CD14-positive monocyte (primary cell): ENCODE data around the gene PRAMEF20. TPM values are rescaled to one million over a fixed set of nuclear protein-coding genes. Genes with fewer than 3 reads are reported as not detected.

Experiments
- DNase-seq, 3 donors: peaks; one replicate each; pipeline ENCODE4 v3.0.0-alpha.2; 2011 to 2022
- H2AFZ ChIP-seq: 2 replicates; pipeline ENCODE4 v1.6.0; 2012; ENCODE audit warnings: mild to moderate bottlenecking, low read depth, low read length, inconsistent platforms; ENCODE audit not compliant: insufficient read depth, poor library complexity, severe bottlenecking
- H3K27ac ChIP-seq, 2 donors: 1 replicate in 1 of 2; 2 replicates in 1 of 2; pipeline ENCODE4 v1.5.1; 2012 to 2013; ENCODE audit warnings: low read length in 2 of 2, control low read depth in 1 of 2, inconsistent platforms in 1 of 2, low read depth in 1 of 2, mild to moderate bottlenecking in 1 of 2
- H3K27me3 ChIP-seq, 2 donors: one replicate each; pipeline versions ENCODE4 v1.6.0 to v1.6.1; 2011 to 2013; ENCODE audit warnings: low read length in 2 of 2; ENCODE audit not compliant: control insufficient read depth in 2 of 2, insufficient read depth in 2 of 2
- H3K36me3 ChIP-seq, 2 donors: replicated peaks in 1 of 2; 1 replicate in 1 of 2; 2 replicates in 1 of 2; pipeline versions ENCODE4 v1.5.1 to v1.6.1; 2012 to 2013; ENCODE audit warnings: low read length in 2 of 2, control low read depth in 1 of 2, inconsistent platforms in 1 of 2, mild to moderate bottlenecking in 1 of 2; ENCODE audit not compliant: insufficient read depth in 2 of 2, control insufficient read depth in 1 of 2
- H3K4me1 ChIP-seq, 2 donors: 1 replicate in 1 of 2; 2 replicates in 1 of 2; pipeline versions ENCODE4 v1.5.1 to v1.6.1; 2012 to 2013; ENCODE audit warnings: low read length in 2 of 2, control low read depth in 1 of 2, inconsistent platforms in 1 of 2, mild to moderate bottlenecking in 1 of 2, moderate library complexity in 1 of 2; ENCODE audit not compliant: insufficient read depth in 2 of 2, control insufficient read depth in 1 of 2
- H3K4me2 ChIP-seq: replicated peaks from 2 replicates; pipeline ENCODE3; 2012; ENCODE audit warnings: low read length, moderate library complexity, mild to moderate bottlenecking; ENCODE audit not compliant: poor library complexity, severe bottlenecking; ENCODE audit errors: extremely low read depth
- H3K4me3 ChIP-seq, 3 experiments: fragments of 200-600 bp in 1 of 3; sonication (generic) in 1 of 3; replicated peaks in 1 of 3; 1 replicate in 2 of 3; 2 replicates in 1 of 3; pipeline ENCODE4 v1.5.1; 2011 to 2013; ENCODE audit warnings: low read length in 3 of 3, mild to moderate bottlenecking in 3 of 3, control low read depth in 2 of 3, low read depth in 2 of 3, inconsistent platforms in 1 of 3, moderate library complexity in 1 of 3
- H3K79me2 ChIP-seq: 2 replicates; pipeline ENCODE4 v1.6.0; 2012; ENCODE audit warnings: mild to moderate bottlenecking, control low read depth, inconsistent platforms, low read length, moderate library complexity; ENCODE audit not compliant: insufficient read depth
- H3K9ac ChIP-seq: 2 replicates; pipeline ENCODE4 v1.6.0; 2017; ENCODE audit warnings: low read length, mild to moderate bottlenecking; ENCODE audit not compliant: insufficient read depth, poor library complexity, severe bottlenecking
- H3K9me3 ChIP-seq, 2 donors: replicated peaks in 1 of 2; 1 replicate in 1 of 2; 2 replicates in 1 of 2; pipeline versions ENCODE4 v1.5.1 to v1.6.1; 2012 to 2013; ENCODE audit warnings: low read length in 2 of 2, control low read depth in 1 of 2; ENCODE audit not compliant: control insufficient read depth in 1 of 2, insufficient read depth in 1 of 2
- H4K20me1 ChIP-seq: 2 replicates; pipeline ENCODE4 v1.6.0; 2012; ENCODE audit warnings: mild to moderate bottlenecking, low read length, control low read depth, moderate library complexity; ENCODE audit not compliant: insufficient read depth
- H3K27ac Mint-ChIP-seq, 7 donors: one replicate each; pipeline ENCODE4 v1.8.0; 2020; ENCODE audit warnings: mild to moderate bottlenecking in 7 of 7, mixed read lengths in 7 of 7, moderate library complexity in 6 of 7, inconsistent platforms in 2 of 7
- H3K27me3 Mint-ChIP-seq, 3 donors: one replicate each; pipeline ENCODE4 v1.8.0; 2021 to 2022; ENCODE audit warnings: low read depth in 3 of 3, mild to moderate bottlenecking in 3 of 3, mixed read lengths in 3 of 3, moderate library complexity in 3 of 3, inconsistent platforms in 1 of 3
- H3K36me3 Mint-ChIP-seq, 2 donors: one replicate each; pipeline ENCODE4 v1.8.0; 2020; ENCODE audit warnings: mixed read lengths in 2 of 2, inconsistent platforms in 1 of 2, mild to moderate bottlenecking in 1 of 2
- H3K4me1 Mint-ChIP-seq: one replicate; pipeline ENCODE4 v1.8.0; 2020; ENCODE audit warnings: mild to moderate bottlenecking, mixed read lengths
- H3K4me3 Mint-ChIP-seq, 2 donors: one replicate each; pipeline ENCODE4 v1.8.0; 2020; ENCODE audit warnings: mild to moderate bottlenecking in 2 of 2, mixed read lengths in 2 of 2, moderate library complexity in 1 of 2
- H3K9me3 Mint-ChIP-seq, 7 donors: one replicate each; pipeline ENCODE4 v1.8.0; 2020 to 2022; ENCODE audit warnings: mixed read lengths in 7 of 7, mild to moderate bottlenecking in 6 of 7, moderate library complexity in 6 of 7, inconsistent platforms in 2 of 7
- WGBS: methylation state at CpG from one replicate; pipeline ENCODE4 v1.1.5; 2013; ENCODE audit warnings: missing lambda C conversion rate; ENCODE audit not compliant: insufficient coverage; 5-methylcytosine and 5-hydroxymethylcytosine counted together
- intact Hi-C, 2 donors: fragments of 100-400 bp; cut with micrococcal nuclease; formaldehyde crosslinking; loops; one replicate each; pipeline versions ENCODE4 v1.15.0 to v1.15.1; 2023
- polyA plus RNA-seq, 3 donors: library from polyadenylated mRNA; depleted of rRNA in 1 of 3; unstranded in 2 of 3; stranded (reverse) in 1 of 3; fragments of 300-500 nt in 2 of 3; fragments of >200 nt in 1 of 3; fragmentation: Illumina TruSeq in 2 of 3; gene quantifications; 1 replicate in 2 of 3; 2 replicates in 1 of 3; pipeline ENCODE4 v1.2.3, GENCODE V29; 2012 to 2021
- TF ChIP-seq, protein P1 (sequence below): fragments of 200-600 bp; IDR thresholded peaks from one replicate; pipeline ENCODE4 v1.8.0; 2022; ENCODE audit warnings: antibody characterized with exemption, mild to moderate bottlenecking

Gene PRAMEF20
- polyA plus RNA-seq, 3 donors, result not detected

DNA sequence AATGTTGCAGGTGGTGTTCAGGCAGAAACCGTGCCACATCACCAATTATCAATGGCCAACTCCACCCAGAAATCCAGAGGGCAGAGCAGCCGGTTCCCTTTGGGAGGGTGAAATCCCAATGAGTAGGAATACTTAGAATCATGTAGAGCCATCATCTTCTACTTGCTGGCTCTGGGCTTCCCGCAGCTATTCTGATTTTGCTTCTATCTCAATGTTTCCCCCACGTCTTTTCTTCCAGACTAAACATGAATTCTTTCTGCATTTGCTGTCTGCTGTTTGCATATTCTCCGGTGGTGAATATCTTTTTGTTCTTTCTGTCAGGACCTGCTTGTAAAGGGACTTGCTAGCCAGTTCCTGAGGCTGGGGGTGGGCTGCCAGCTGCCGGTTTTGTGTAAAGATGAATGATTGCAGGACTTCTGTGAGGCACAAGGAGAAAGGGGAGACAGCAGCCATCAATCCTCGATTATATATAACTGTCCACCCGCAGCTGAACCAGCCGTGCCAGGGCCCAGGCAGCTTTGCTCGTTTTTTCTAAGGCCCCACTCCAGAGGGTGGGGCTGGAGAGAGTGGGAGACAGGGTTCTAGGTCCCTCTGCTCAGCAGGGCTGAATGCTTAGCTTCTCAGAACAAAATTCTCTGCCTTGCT lies 33.2 kb downstream of the PRAMEF20 start:
- H3K4me3 ChIP-seq, result no peak overlapping the region
- TF ChIP-seq, protein P1, sequence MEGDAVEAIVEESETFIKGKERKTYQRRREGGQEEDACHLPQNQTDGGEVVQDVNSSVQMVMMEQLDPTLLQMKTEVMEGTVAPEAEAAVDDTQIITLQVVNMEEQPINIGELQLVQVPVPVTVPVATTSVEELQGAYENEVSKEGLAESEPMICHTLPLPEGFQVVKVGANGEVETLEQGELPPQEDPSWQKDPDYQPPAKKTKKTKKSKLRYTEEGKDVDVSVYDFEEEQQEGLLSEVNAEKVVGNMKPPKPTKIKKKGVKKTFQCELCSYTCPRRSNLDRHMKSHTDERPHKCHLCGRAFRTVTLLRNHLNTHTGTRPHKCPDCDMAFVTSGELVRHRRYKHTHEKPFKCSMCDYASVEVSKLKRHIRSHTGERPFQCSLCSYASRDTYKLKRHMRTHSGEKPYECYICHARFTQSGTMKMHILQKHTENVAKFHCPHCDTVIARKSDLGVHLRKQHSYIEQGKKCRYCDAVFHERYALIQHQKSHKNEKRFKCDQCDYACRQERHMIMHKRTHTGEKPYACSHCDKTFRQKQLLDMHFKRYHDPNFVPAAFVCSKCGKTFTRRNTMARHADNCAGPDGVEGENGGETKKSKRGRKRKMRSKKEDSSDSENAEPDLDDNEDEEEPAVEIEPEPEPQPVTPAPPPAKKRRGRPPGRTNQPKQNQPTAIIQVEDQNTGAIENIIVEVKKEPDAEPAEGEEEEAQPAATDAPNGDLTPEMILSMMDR, result no peak
- H3K27ac Mint-ChIP-seq, result no peak overlapping the region
- H3K36me3 ChIP-seq, result no peaks in the 10 kb centered on the region
- no peaks in the 10 kb centered on the region for H3K36me3 Mint-ChIP-seq
- no peak overlapping the region for H3K27ac ChIP-seq
- 83% methylated on average over 3 of the region's 10 CpGs for WGBS
- DNase-seq, result no peak
- H4K20me1 ChIP-seq, result no peaks in the 10 kb centered on the region
- no peaks in the 10 kb centered on the region for H3K4me1 Mint-ChIP-seq
- H3K4me2 ChIP-seq, result no peak overlapping the region
- H2AFZ ChIP-seq, result no peak overlapping the region
- peaks cover 0 to 2% (median 2%) of the 10 kb centered on the region in 3 donors for H3K27me3 Mint-ChIP-seq
- H3K9ac ChIP-seq, result no peak overlapping the region
- no peaks in the 10 kb centered on the region for H3K9me3 ChIP-seq
- H3K79me2 ChIP-seq, result no peaks in the 10 kb centered on the region
- intact Hi-C loops, result no loop called here
- no peak overlapping the region for H3K4me3 Mint-ChIP-seq
- H3K27me3 ChIP-seq, result no peaks in the 10 kb centered on the region
- no peaks in the 10 kb centered on the region for H3K4me1 ChIP-seq
- peaks cover 0 to 3% (median 1%) of the 10 kb centered on the region in 7 donors for H3K9me3 Mint-ChIP-seq

DNA sequence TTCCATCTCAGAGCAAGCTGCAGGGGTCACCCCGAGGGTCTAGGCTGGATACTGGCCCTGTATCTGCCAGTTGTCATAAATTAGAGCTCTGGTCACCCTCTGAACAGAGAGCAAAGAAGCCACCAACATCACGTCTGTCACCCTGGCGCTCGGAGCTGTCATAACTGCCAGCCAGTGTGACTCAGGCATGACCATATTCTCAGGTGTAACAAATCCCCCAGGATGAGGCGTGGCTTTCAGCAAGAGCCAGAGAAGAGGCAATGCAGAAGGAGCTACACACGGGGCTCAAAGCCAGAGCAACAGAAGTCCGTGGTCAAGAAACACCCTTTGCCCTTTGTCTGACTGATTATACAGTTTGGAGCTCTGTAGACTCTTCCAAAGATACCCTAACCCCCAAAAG lies 40.0 kb downstream of the PRAMEF20 start:
- intact Hi-C loops, result no loop called here
- no peaks in the 10 kb centered on the region for H3K36me3 Mint-ChIP-seq
- H3K9me3 Mint-ChIP-seq, result no peaks in the 10 kb centered on the region
- no peak for DNase-seq
- H3K4me1 Mint-ChIP-seq, result no peaks in the 10 kb centered on the region
- H3K4me1 ChIP-seq, result no peaks in the 10 kb centered on the region
- peaks cover 5 to 6% (median 5%) of the 10 kb centered on the region in 3 donors for H3K27me3 Mint-ChIP-seq
- H4K20me1 ChIP-seq, result no peaks in the 10 kb centered on the region
- H3K27ac Mint-ChIP-seq, result peak overlapping the region in 1 of 7 donors; percentile 30
- TF ChIP-seq, protein P1, result no peak
- H3K4me2 ChIP-seq, result no peak overlapping the region
- no peak overlapping the region for H3K4me3 Mint-ChIP-seq
- H3K9ac ChIP-seq, result no peak overlapping the region
- H3K79me2 ChIP-seq, result no peaks in the 10 kb centered on the region
- no peak overlapping the region for H3K27ac ChIP-seq
- no peaks in the 10 kb centered on the region for H3K36me3 ChIP-seq
- no peaks in the 10 kb centered on the region for H3K9me3 ChIP-seq
- 75% methylated on average over 7 of the region's 7 CpGs for WGBS
- H2AFZ ChIP-seq, result no peak overlapping the region
- H3K27me3 ChIP-seq, result no peaks in the 10 kb centered on the region
- no peak overlapping the region for H3K4me3 ChIP-seq
